Mucosa of stomach (tissue), 1 donor: ENCODE results near the gene KATNAL1.

Source experiments
- H3K27me3 ChIP-seq: one replicate; pipeline ENCODE4 v1.7.0; 2013; ENCODE audit warnings: mild to moderate bottlenecking, low read length; ENCODE audit not compliant: control insufficient read depth, insufficient read depth
- H3K36me3 ChIP-seq: one replicate; pipeline ENCODE4 v1.7.0; 2013; ENCODE audit warnings: low read length; ENCODE audit not compliant: control insufficient read depth, insufficient read depth
- H3K4me1 ChIP-seq: one replicate; pipeline ENCODE4 v1.7.0; 2013; ENCODE audit warnings: mild to moderate bottlenecking, low read length; ENCODE audit not compliant: control insufficient read depth, insufficient read depth
- H3K4me3 ChIP-seq: one replicate; pipeline ENCODE4 v1.7.0; 2013; ENCODE audit warnings: low read length
- H3K9ac ChIP-seq: one replicate; pipeline ENCODE4 v1.7.0; 2013; ENCODE audit warnings: mild to moderate bottlenecking, low read length, moderate library complexity
- H3K9me3 ChIP-seq: one replicate; pipeline ENCODE4 v1.7.0; 2013; ENCODE audit warnings: mild to moderate bottlenecking, low read length, moderate library complexity; ENCODE audit not compliant: control insufficient read depth
- donor health status: Pancreatic carcinoma.

KATNAL1 gene

DNA sequence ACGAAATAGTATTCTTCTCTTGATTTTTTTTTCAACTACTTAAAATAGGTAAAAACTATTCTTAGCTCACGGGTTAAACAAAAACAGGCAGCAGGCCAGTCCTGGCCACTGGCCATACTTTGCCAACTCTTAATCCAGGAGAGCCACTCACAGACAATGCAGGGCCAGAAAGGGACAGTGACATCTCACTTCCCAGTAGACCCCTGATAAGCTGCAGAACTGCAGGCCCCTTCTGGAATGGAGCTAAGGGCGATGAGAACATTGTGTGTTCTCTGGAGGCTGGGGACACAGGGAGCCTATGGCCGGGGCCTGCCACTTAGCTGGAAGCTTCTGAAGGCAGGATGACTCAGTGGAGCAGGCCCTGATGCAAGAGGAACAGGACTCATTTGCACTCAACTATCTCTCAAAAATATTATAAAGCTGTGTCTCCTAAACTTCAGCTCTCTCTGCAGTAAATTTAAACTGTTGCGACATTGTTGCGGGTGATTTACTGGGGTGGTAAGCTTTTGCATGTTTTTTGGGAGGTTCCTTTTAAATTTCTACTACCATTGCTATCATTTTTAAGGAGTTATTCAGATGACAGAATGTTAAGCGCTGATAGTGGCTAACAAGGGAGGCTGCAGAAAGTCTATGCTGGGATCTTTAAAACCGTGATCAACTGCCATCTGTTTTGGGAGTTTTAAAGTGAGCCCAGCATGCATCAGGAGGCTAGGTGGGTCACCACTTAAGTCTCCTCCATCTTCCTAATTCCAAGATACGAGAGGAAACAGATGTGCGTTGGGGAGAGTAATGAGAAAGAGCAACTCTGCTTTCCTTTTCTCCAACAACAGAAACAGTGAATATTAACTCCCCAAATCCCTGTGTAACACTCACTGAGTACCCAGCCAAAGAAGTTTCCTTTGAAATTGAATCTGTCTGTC, 33.2 kb upstream of the KATNAL1 start:
- no peak overlapping the region for H3K4me3 ChIP-seq

DNA sequence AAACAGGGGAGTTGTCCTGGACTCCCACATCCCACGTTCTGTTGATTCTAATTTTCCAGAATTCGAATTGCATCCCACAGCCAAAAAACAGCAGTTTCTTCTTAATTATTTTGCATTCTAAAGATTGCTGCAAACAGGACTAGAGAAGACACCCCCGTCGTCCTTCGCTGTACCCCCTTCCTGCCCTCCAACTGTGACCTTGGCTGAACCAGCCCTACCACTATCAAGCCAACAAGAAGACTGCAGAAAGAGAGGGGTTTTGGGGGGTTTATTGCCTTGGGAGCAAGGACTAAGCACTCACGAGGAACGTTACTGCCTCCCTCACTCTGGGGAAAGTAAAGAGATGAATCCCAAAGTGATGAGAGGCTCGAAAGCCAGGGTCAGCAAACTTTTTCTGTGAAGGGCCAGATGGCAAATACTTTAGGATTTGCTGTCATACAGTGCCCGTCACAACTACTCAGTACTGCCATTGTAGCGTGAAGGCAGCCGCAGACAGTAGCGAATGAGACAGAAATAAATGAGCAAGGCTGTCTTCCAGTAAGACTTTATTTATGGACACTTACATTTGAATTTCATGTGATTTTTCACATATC, 32.5 kb upstream of the KATNAL1 start:
- no peaks in the 10 kb centered on the region for H3K4me1 ChIP-seq
- H3K4me3 ChIP-seq = no peak overlapping the region
- H3K36me3 ChIP-seq = no peaks in the 10 kb centered on the region
- H3K27me3 ChIP-seq = no peaks in the 10 kb centered on the region
- H3K9ac ChIP-seq = no peak overlapping the region
- no peaks in the 10 kb centered on the region for H3K9me3 ChIP-seq

More for the DNA sequence above, 33.2 kb upstream of the KATNAL1 start:
- Histone ChIP-seq H3K4me1 (no peaks in the 10 kb centered on the region), H3K9ac (no peak overlapping the region), H3K36me3 (no peaks in the 10 kb centered on the region), H3K27me3 (no peaks in the 10 kb centered on the region), H3K9me3 (no peaks in the 10 kb centered on the region)

DNA sequence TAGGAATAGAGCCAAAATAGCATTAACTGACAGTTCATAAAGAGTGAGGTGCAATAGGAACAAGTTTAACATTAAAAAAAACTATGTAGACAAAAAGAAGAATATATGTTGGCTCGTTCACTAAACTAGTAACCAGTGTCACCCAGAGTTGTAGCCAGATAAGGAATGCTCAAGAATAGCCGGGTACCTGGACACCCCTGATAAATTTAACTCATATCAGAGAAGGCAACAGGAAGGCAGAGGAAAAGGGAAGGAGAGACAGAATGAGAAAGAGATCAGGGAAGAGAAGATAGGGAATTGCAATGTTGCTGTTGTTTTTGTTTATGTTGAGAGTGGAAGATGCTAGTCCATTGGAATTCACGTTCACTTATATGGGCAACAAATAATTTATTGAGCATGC, 31.6 kb upstream of the KATNAL1 start:
- Histone ChIP-seq H3K4me1 (no peaks in the 10 kb centered on the region), H3K36me3 (no peaks in the 10 kb centered on the region), H3K9me3 (no peaks in the 10 kb centered on the region), H3K9ac (no peak overlapping the region), H3K27me3 (no peaks in the 10 kb centered on the region), H3K4me3 (no peak overlapping the region)

DNA sequence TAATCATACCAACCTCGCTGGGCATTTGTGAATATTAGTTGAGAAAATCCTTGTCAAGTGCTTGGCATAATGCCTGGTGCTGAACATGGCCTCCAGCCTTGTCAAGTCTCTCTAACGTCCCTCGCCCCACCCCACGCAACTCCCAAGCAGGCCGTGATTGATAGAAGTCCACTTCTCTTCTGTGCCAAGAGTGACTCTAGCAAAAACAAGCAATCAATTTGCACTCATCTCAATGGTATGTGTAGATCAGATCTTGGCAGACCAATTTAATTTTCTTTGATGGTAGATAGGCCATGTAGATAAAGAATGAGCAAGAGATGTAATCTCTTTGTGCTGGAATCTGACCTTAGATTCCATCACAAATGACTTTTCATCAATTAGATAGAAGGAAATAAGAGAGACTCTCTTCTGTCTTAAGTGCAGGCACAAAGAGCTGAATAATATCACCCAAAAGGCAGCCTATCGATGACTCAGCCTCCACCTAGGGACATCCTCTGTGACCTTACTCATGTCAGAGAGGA, 31.0 kb upstream of the KATNAL1 start:
- no peaks in the 10 kb centered on the region for H3K27me3 ChIP-seq
- H3K4me3 ChIP-seq = no peak overlapping the region
- H3K9me3 ChIP-seq = no peaks in the 10 kb centered on the region
- H3K36me3 ChIP-seq = no peaks in the 10 kb centered on the region
- H3K9ac ChIP-seq = no peak overlapping the region
- no peaks in the 10 kb centered on the region for H3K4me1 ChIP-seq

DNA sequence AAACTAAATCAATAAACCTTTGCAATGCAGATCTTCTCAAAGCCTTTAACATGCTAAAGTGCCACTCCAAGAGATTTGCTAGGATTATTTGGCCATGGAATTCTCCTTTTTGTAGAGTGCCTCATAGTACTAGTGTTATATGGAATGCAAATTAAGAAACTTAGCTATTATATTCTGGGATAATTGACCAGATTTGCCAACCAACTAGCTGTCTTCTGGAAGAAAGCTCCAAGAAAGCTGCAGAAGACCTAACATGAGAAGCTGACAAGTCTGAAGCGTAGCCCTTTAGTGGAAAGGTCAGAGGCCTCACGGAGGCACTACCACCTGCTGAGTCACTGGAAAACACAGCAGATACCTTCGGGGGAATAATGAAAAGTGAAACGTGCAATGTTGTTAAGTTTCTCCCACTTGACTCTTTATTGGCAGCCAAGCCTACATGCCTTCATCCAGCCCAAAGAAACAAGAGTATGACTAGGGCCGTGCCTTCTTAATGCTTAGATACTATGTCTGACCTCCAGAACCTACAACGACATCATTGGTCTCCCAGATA, 29.8 kb upstream of the KATNAL1 start:
- no peaks in the 10 kb centered on the region for H3K36me3 ChIP-seq
- H3K4me3 ChIP-seq = no peak overlapping the region
- H3K4me1 ChIP-seq = no peaks in the 10 kb centered on the region
- no peak overlapping the region for H3K9ac ChIP-seq
- no peaks in the 10 kb centered on the region for H3K27me3 ChIP-seq
- H3K9me3 ChIP-seq = no peaks in the 10 kb centered on the region

DNA sequence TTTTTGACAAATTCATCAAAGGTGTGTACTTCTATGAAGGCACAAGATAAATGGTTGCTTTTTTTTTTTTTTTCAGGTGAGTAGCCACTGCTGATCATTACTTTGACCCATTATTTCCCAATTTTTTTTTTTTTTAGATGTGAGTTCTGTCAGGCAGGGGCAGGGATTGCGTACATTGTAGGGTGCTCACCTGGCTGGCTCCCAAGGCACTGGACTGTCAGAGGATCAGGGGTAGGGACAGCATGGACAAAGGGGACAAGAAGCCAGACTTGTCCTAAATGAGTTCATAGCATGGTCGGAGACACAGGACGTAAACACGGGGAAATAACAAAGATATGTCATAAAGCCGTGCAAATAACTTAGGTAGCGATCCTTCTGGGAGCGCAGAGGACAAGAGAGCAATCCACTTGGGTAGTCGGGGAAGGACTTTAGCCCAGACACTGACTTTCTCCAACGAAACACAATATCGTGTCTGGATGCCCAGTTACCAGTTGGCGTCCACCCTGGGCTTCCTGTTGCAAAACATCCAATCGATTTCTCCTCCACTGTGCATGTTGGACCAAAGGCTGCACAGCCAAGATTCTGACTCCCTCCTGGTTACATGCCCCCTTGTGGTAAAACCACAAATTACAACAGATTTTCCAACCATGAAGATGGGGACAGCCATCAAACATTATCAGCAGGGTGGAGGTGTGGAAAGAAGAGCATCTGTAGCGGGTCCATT, 27.5 kb upstream of the KATNAL1 start:
- no peak overlapping the region for H3K9ac ChIP-seq
- no peak overlapping the region for H3K4me3 ChIP-seq
- no peaks in the 10 kb centered on the region for H3K36me3 ChIP-seq
- no peaks in the 10 kb centered on the region for H3K4me1 ChIP-seq
- no peaks in the 10 kb centered on the region for H3K27me3 ChIP-seq
- H3K9me3 ChIP-seq = no peaks in the 10 kb centered on the region

DNA sequence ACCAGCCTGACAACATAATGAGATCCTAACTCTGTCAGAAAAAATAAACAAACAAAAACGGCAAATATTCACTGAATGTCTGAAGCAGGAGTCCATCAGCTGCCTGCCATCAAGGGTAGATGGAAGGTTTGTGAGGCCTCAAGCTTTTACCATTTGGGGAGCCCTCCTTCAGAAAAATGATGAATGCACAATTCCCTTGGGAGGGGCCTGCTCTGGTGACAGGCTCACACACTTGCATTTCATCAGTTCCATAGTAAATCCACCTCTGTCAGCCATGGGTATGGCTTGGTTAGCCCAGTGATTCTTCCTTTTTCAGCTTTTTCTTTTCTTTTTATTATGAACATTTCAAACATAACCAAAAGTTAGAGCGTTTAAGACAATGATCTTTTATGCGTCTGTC, 26.3 kb upstream of the KATNAL1 start:
- no peaks in the 10 kb centered on the region for H3K27me3 ChIP-seq
- H3K4me1 ChIP-seq = no peaks in the 10 kb centered on the region
- H3K9me3 ChIP-seq = no peaks in the 10 kb centered on the region
- no peak overlapping the region for H3K9ac ChIP-seq
- no peak overlapping the region for H3K4me3 ChIP-seq
- no peaks in the 10 kb centered on the region for H3K36me3 ChIP-seq

DNA sequence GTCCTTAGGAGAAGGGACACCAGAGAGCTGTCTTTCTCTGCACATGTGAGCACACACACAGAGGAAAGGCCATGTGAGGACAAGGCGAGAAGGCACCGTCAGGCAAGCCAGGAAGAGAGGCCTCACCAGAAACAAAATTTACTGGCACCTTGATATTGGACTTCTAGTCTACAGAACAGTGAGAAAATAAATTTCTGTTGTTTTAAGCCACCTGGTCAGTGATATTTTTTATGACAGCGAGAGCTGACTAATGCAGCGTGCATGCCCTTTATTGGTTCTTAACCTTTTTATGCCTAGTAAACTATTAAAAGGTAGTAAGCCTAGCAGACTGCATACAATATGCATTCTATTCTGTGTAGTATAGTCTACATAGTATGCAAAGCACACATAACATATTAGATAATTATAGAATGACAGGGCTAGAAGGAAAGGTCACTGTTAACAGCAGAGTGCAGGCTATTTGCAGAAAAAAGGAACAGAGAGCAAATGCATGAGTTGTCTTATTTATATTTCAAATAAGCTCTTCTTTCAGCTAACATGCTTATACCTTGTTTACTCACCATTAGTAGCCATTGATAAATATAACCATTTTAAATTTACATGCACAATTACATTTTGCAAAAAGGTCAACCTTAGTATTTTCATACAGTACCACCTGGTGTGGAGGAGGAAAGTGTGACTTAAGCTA, 25.2 kb upstream of the KATNAL1 start:
- Histone ChIP-seq H3K9ac (no peak overlapping the region), H3K9me3 (no peaks in the 10 kb centered on the region), H3K36me3 (no peaks in the 10 kb centered on the region), H3K4me1 (no peaks in the 10 kb centered on the region), H3K27me3 (no peaks in the 10 kb centered on the region), H3K4me3 (no peak overlapping the region)

DNA sequence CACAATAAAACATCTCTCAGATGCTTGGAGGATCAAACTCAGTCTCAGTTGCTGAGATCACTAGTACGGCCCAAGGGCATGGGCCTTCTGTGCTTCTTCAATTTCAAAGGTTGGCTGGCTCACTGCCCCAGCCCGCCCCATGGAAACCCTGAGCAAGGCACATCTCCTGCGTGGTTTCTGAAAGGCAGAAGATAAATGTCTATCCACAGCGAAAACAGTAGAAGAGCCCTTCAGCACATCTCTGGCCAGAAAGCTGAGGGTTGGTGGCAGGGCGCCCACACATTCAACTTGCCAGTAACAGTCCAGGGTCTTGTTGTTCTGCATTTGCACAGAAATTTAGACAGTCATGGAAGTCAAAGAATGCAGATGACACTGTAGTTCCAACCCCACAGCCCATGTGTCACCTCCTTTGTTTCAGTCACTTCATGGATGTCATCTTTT, 24.0 kb upstream of the KATNAL1 start:
- no peak overlapping the region for H3K9ac ChIP-seq
- H3K36me3 ChIP-seq = no peaks in the 10 kb centered on the region
- H3K4me3 ChIP-seq = no peak overlapping the region
- no peaks in the 10 kb centered on the region for H3K4me1 ChIP-seq
- H3K27me3 ChIP-seq = no peaks in the 10 kb centered on the region
- no peaks in the 10 kb centered on the region for H3K9me3 ChIP-seq

DNA sequence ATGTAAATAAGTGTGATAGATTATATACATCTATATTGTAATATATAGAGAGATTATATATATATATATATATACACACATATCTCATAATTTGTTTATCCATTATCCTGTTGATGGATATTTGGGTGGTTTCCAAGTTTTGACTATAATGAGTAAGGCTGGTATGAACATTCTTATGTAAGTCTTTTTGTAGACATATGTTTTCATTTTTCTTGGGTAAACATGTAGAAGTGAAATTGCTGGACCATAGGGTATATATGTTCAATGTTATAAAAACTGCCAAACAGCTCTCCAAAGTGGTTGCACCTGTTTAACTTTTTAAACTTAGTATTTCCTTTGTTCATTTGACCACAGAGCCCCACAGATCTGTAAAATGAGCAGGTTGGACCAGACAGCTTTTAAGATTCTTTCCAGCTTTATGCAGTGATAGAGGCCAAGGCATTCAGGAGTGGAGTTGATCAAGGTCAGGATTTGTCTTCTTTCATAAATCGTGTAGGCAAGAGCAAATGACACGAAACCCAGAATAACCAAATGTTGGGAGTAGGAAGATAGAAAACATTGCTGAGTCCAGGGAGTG, 21.7 kb upstream of the KATNAL1 start:
- Histone ChIP-seq H3K9me3 (no peaks in the 10 kb centered on the region), H3K36me3 (no peaks in the 10 kb centered on the region), H3K4me3 (no peak overlapping the region), H3K27me3 (no peaks in the 10 kb centered on the region), H3K9ac (no peak overlapping the region), H3K4me1 (no peaks in the 10 kb centered on the region)

DNA sequence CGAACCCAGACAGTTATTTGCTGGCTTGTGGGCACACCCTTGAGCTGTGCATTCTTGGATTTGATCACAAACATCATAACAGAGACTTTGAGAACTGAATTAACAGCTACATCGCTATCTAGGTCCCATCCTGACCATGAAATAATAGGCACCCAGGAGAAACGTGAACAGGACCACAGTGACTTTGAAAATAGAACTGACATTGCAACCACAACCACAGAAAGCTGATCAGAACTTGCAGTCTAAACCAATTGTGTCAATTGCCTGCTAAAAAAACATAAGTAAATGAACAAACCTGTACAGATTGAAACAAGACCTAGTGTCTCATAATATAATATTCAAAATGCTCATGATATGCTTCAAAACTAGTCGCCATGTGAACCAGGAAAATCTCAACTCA, 18.3 kb upstream of the KATNAL1 start:
- no peaks in the 10 kb centered on the region for H3K4me1 ChIP-seq
- H3K9me3 ChIP-seq = no peaks in the 10 kb centered on the region
- H3K9ac ChIP-seq = no peak overlapping the region
- no peaks in the 10 kb centered on the region for H3K36me3 ChIP-seq
- H3K27me3 ChIP-seq = no peaks in the 10 kb centered on the region
- no peak overlapping the region for H3K4me3 ChIP-seq
